ENCODE measurements around the gene TBC1D22A.
A peak's percentile ranks its signal among the peaks of the same experiment; 100 is the strongest.

Gene TBC1D22A

DNA sequence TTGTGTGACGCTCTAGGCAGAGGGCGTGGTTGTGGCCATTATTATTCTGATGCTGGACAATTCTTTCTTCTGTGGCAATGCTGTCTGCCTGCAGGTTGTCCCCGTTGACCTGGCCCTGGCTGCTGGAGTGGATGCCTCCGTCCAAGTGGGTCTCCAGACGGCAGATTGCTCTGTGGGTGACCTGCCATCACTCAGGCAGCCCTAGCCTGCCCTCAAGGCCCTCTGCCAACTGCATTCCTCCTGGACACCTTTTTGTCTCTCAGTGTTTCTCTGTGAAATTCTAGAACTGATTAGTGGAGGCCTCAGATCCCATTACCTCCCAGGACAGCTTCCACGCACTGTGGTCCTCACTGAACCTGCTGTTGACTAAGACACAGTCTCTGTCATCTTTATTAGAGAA lies 86.7 kb downstream of the TBC1D22A start:
- no peak overlapping the region for H3K4me3 ChIP-seq (replicated peaks in 1 of 2; ENCODE audit: low read depth in 2 of 2, low read length in 2 of 2)
- TF ChIP-seq, protein P1, sequence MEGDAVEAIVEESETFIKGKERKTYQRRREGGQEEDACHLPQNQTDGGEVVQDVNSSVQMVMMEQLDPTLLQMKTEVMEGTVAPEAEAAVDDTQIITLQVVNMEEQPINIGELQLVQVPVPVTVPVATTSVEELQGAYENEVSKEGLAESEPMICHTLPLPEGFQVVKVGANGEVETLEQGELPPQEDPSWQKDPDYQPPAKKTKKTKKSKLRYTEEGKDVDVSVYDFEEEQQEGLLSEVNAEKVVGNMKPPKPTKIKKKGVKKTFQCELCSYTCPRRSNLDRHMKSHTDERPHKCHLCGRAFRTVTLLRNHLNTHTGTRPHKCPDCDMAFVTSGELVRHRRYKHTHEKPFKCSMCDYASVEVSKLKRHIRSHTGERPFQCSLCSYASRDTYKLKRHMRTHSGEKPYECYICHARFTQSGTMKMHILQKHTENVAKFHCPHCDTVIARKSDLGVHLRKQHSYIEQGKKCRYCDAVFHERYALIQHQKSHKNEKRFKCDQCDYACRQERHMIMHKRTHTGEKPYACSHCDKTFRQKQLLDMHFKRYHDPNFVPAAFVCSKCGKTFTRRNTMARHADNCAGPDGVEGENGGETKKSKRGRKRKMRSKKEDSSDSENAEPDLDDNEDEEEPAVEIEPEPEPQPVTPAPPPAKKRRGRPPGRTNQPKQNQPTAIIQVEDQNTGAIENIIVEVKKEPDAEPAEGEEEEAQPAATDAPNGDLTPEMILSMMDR (IDR thresholded peaks at IDR 0.05; ENCODE audit: low read depth, low read length) = no peak
- no peak for DNase-seq (ENCODE audit: low read depth in 2 of 2)

DNA sequence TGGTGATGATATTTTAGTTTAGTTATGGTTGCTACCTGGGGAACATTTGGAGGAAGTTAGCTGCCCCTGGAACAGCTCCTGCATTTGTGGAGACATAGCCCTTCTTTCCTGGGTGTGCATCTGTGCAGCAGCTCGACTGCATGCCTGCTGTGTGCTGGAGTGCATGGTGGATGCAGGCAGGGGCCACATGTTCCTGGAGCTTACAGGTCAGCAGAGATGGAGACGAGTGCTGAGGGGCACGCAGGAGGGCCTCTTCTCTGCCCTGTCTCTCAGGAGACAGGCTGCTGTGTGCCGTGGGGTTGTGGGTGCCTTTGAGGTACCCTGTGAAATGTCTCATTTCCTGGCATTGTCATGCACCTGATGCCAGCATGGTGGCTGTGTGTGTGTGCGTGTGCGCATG lies 87.5 kb downstream of the TBC1D22A start:
- no peak for DNase-seq (ENCODE audit: low read depth in 2 of 2)
- no peak overlapping the region for H3K4me3 ChIP-seq (replicated peaks in 1 of 2; ENCODE audit: low read depth in 2 of 2, low read length in 2 of 2)
- TF ChIP-seq, protein P1 (IDR thresholded peaks at IDR 0.05; ENCODE audit: low read depth, low read length) = no peak

DNA sequence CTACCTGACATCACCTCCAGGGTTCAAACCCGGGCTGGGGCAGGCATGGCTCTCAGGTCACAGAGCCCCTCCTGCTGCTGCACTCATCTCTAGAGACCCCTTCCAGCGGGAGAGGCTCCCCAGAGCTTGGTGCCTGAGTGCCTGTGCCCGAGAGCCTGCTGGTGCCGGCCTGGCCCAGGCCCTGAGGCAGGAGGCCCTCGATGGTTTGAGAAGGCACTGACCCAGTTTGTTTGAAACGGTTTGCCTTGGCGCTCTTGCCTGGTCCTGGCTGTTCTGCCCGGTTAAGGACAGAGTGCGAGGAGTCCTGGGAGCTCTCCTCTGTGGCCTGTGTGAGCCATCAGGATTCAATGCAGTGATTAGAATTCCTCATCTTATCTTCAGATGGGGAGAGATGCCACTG lies 88.9 kb downstream of the TBC1D22A start:
- no peak for DNase-seq (ENCODE audit: low read depth in 2 of 2)
- TF ChIP-seq, protein P1 (IDR thresholded peaks at IDR 0.05; ENCODE audit: low read depth, low read length) = no peak
- no peak overlapping the region for H3K4me3 ChIP-seq (replicated peaks in 1 of 2; ENCODE audit: low read depth in 2 of 2, low read length in 2 of 2)

DNA sequence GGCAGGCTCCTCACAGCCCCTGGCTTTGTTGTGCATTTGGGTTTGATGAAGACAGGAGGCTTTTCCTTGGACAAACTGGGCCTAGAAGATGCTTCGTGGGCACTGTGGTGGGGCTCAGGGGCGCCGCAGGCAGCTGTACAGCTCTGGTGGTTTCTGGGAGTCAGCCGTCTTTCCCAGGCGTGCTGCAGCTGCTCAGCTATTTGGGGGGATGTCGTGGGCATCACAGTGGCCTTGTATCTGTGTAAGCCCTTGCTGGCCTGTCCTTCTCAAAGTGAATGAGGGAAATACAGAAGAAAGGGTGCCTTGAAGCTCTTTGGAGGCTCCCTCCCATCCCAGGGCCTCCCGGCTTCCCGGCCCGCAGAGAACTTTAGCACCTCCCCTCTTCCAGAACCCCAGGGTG lies 89.5 kb downstream of the TBC1D22A start:
- no peak overlapping the region for H3K4me3 ChIP-seq (replicated peaks in 1 of 2; ENCODE audit: low read depth in 2 of 2, low read length in 2 of 2)
- DNase-seq (ENCODE audit: low read depth in 2 of 2) = no peak
- TF ChIP-seq, protein P1 (IDR thresholded peaks at IDR 0.05; ENCODE audit: low read depth, low read length) = no peak

DNA sequence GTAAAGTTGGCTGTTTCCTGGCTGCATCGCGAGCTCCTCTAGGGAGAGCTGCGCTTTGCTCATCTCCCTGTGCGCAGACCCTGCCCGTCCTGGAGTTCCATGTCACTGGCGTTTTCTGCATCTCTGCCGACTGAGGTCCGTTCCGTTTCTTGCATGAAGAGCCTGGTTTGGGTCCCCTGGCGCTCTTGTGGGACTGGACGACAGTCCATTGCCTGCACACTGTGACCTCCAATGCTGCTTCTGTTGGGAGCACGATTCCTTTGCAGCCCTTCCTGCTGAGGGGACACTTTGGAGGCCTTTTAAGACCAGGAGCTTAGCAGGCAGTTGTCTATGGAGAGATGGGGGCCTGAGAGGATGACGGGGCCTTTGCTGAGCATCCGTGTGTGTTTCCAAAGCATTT lies 90.3 kb downstream of the TBC1D22A start:
- H3K4me3 ChIP-seq (replicated peaks in 1 of 2; ENCODE audit: low read depth in 2 of 2, low read length in 2 of 2) = no peak overlapping the region
- no peak for DNase-seq (ENCODE audit: low read depth in 2 of 2)
- TF ChIP-seq, protein P1 (IDR thresholded peaks at IDR 0.05; ENCODE audit: low read depth, low read length) = no peak

DNA sequence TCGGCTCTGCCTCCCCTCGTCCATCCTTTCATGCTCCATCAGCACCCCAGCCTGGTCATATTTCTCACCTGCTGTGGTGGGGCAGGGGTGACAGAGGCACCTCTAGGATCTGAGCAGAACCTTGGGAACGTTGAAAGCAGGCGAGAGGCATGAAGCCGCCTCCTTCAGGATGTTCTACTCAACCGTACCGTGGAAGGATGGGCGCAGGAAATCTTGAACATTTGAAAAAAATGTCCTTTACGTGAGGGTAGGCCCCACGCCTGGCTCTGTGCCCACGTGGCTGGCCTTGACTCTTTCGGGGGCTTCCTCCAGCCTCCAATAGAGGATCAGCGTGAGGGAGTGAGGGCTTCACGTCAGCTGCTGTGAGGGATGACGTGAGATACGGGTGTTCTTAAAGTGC lies 90.7 kb downstream of the TBC1D22A start:
- DNase-seq (ENCODE audit: low read depth in 2 of 2) = no peak
- TF ChIP-seq, protein P1 (IDR thresholded peaks at IDR 0.05; ENCODE audit: low read depth, low read length) = no peak

DNA sequence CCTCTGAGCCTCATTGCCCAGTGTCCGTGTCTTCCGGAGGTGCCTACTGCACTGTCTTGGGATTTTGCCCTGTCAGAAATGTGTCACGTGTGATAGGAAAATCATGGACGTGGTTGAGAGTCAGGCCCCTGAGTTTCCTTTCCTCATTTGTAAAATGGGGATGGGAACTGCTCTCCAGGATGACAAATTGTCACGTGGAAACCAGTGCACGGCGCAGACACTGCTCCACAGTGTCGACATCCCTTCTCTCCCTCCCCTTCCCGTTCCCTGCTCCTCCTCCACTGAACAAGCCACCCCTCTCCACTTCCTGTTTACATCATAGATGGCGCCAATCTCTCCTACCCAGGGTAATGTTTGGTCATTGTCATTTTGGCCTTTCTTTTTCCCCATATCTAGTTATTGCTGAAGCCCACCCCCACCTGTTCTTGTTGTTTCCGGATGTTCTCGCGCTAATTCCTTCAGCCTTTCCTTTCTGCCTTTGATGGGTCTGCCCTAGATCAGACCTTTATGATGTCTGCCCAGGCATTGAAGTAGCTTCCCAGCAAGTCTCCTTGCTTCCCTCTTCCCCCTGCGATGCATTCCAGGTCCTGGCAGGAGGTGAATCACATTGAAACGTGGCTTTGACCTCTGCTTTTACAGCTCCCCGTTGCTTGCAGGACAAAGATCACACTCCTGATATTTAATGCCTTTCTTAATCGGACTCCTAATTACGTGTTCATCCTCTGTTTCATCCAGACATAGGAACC lies 91.8 kb downstream of the TBC1D22A start:
- no peak overlapping the region for H3K4me3 ChIP-seq (replicated peaks in 1 of 2; ENCODE audit: low read depth in 2 of 2, low read length in 2 of 2)
- peak in 1 of 2 donors; percentile 39 for DNase-seq (ENCODE audit: low read depth in 2 of 2)
- TF ChIP-seq, protein P1 (IDR thresholded peaks at IDR 0.05; ENCODE audit: low read depth, low read length) = no peak

More for the DNA sequence above, 90.7 kb downstream of the TBC1D22A start:
- no peak overlapping the region for H3K4me3 ChIP-seq (replicated peaks in 1 of 2; ENCODE audit: low read depth in 2 of 2, low read length in 2 of 2)
